ENCODE data around the gene ELOA.

Gene ELOA

GRCh38 chr1:23696335-23696989 is 46.8 kb upstream of the ELOA start:
- Histone ChIP-seq H2AFZ (no peak overlapping the region), H3K36me3 (ENCODE audit: control insufficient read depth, insufficient read depth, low read length) (no peaks in the 10 kb centered on the region), H3K27ac (no peak overlapping the region), H3K9me3 (ENCODE audit: control insufficient read depth, low read length) (no peaks in the 10 kb centered on the region), H3K4me2 (ENCODE audit: low read length) (no peak overlapping the region), H3K27me3 (ENCODE audit: control insufficient read depth, insufficient read depth, low read length) (no peaks in the 10 kb centered on the region), H3K79me2 (peaks cover 10% of the 10 kb centered on the region), H3K4me3 (ENCODE audit: low read depth, low read length) (no peak overlapping the region), H3K4me1 (peaks cover 8% of the 10 kb centered on the region), H3K9ac (no peak overlapping the region)
- TF ChIP-seq, protein P1, sequence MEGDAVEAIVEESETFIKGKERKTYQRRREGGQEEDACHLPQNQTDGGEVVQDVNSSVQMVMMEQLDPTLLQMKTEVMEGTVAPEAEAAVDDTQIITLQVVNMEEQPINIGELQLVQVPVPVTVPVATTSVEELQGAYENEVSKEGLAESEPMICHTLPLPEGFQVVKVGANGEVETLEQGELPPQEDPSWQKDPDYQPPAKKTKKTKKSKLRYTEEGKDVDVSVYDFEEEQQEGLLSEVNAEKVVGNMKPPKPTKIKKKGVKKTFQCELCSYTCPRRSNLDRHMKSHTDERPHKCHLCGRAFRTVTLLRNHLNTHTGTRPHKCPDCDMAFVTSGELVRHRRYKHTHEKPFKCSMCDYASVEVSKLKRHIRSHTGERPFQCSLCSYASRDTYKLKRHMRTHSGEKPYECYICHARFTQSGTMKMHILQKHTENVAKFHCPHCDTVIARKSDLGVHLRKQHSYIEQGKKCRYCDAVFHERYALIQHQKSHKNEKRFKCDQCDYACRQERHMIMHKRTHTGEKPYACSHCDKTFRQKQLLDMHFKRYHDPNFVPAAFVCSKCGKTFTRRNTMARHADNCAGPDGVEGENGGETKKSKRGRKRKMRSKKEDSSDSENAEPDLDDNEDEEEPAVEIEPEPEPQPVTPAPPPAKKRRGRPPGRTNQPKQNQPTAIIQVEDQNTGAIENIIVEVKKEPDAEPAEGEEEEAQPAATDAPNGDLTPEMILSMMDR (IDR thresholded peaks at IDR 0.05): no peak

GRCh38 chr1:23698466-23698865 is 44.8 kb upstream of the ELOA start:
- Histone ChIP-seq H3K9ac (no peak overlapping the region), H3K79me2 (peaks cover 3% of the 10 kb centered on the region), H3K27ac (no peak overlapping the region), H3K4me2 (ENCODE audit: low read length) (no peak overlapping the region), H3K27me3 (ENCODE audit: control insufficient read depth, insufficient read depth, low read length) (no peaks in the 10 kb centered on the region), H3K36me3 (ENCODE audit: control insufficient read depth, insufficient read depth, low read length) (no peaks in the 10 kb centered on the region), H3K4me1 (no peaks in the 10 kb centered on the region), H3K4me3 (ENCODE audit: low read depth, low read length) (no peak overlapping the region), H2AFZ (no peak overlapping the region), H3K9me3 (ENCODE audit: control insufficient read depth, low read length) (no peaks in the 10 kb centered on the region)
- TF ChIP-seq, protein P1 (IDR thresholded peaks at IDR 0.05): no peak

DNA sequence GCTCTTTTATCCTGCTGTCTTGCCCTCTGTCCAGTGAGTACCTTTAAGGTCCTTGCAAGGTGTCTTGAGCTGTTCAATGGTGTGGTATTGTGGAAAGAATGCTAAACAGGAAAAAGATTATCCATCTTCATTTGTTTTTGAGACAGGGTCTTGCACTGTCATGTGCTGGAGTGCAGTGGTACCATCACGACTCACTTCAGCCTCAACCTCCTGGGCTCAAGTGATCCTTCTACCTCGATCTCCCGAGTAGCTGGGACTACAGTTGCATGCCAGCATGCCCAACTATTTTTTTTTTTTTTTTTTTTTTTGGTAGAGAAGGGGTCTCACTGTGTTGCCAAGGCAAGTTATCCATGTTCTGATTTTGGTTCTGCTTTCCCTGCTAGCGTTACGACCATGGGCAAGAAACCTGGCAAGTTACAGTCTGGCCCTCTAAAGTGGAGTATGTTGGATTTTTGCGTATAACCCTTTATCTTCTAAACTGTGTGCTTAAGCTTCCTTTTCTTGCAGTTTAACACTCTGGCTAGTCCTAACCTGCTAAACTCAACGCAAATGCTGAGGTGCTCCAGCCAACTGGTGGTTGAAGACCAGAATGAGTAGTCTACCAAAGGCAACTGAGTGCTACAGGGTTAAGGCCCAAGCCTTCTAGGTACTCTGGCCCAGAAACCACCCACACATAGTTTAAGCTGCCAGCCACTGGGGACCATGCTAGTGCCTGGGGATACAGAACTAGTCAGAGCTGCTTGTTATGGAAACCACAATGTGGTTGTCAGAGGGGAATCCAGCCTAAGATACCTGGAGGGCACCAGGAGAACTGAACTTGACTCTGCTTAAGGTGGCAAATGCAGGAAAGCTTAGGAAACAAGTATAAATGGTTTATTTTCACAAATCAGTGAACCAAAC is 43.7 kb upstream of the ELOA start:
- H3K4me2 ChIP-seq (ENCODE audit: low read length): no peak overlapping the region
- peaks cover 2% of the 10 kb centered on the region for H3K79me2 ChIP-seq
- TF ChIP-seq, protein P1 (IDR thresholded peaks at IDR 0.05): no peak
- H3K4me3 ChIP-seq (ENCODE audit: low read depth, low read length): no peak overlapping the region
- H3K27me3 ChIP-seq (ENCODE audit: control insufficient read depth, insufficient read depth, low read length): no peaks in the 10 kb centered on the region
- no peak overlapping the region for H2AFZ ChIP-seq
- no peaks in the 10 kb centered on the region for H3K36me3 ChIP-seq (ENCODE audit: control insufficient read depth, insufficient read depth, low read length)
- H3K9me3 ChIP-seq (ENCODE audit: control insufficient read depth, low read length): no peaks in the 10 kb centered on the region
- H3K4me1 ChIP-seq: no peaks in the 10 kb centered on the region
- no peak overlapping the region for H3K9ac ChIP-seq
- H3K27ac ChIP-seq: no peak overlapping the region

GRCh38 chr1:23701310-23701709 is 42.0 kb upstream of the ELOA start:
- Histone ChIP-seq H3K36me3 (ENCODE audit: control insufficient read depth, insufficient read depth, low read length) (no peaks in the 10 kb centered on the region), H3K9me3 (ENCODE audit: control insufficient read depth, low read length) (no peaks in the 10 kb centered on the region), H3K4me1 (no peaks in the 10 kb centered on the region), H3K27ac (no peak overlapping the region), H3K27me3 (ENCODE audit: control insufficient read depth, insufficient read depth, low read length) (no peaks in the 10 kb centered on the region), H3K4me3 (ENCODE audit: low read depth, low read length) (no peak overlapping the region), H2AFZ (no peak overlapping the region), H3K9ac (no peak overlapping the region), H3K4me2 (ENCODE audit: low read length) (no peak overlapping the region), H3K79me2 (peaks cover 5% of the 10 kb centered on the region)
- TF ChIP-seq, protein P1 (IDR thresholded peaks at IDR 0.05): no peak

All from parathyroid adenoma (tissue), 2 donors.